HL-60 (cell line): Measurements from ENCODE around the gene ADCY1.

Experiments used
- DNase-seq, 2 experiments: peaks; one replicate each; pipeline ENCODE4 v3.0.0-alpha.2; 2010 to 2020; ENCODE audit warnings: low read depth in 1 of 2, low spot score in 1 of 2
- H3K27ac ChIP-seq: fragments of 250-450 bp; sonication (Bioruptor Pico); replicated peaks from 2 replicates; pipeline ENCODE4 v1.5.1; 2020; ENCODE audit warnings: mild to moderate bottlenecking, moderate library complexity
- H3K27me3 ChIP-seq: fragments of 250-450 bp; sonication (Bioruptor Pico); 2 replicates; pipeline ENCODE4 v1.5.1; 2021; ENCODE audit warnings: mild to moderate bottlenecking, moderate library complexity; ENCODE audit not compliant: insufficient read depth, poor library complexity, severe bottlenecking
- H3K4me3 ChIP-seq: replicated peaks from 2 replicates; pipeline ENCODE4 v1.5.1; 2011; ENCODE audit warnings: mild to moderate bottlenecking, control low read depth, low read length; ENCODE audit not compliant: insufficient read depth
- GABPA ChIP-seq: IDR thresholded peaks from 2 replicates; pipeline ENCODE4 v1.6.1; 2012; ENCODE audit warnings: low read depth
- POLR2AphosphoS5 ChIP-seq: IDR thresholded peaks from 2 replicates; pipeline ENCODE4 v1.6.1; 2012; ENCODE audit warnings: low read depth
- SPI1 ChIP-seq: IDR thresholded peaks from 2 replicates; pipeline ENCODE4 v1.6.1; 2012; ENCODE audit warnings: low read depth, mild to moderate bottlenecking, borderline replicate concordance
- TF ChIP-seq, protein P1 (sequence below): IDR thresholded peaks from one replicate; pipeline ENCODE4 v1.5.1; 2011; ENCODE audit warnings: low read length, control low read depth, inconsistent platforms; ENCODE audit not compliant: insufficient read depth
- TF ChIP-seq, protein P2 (sequence below): IDR thresholded peaks from 2 replicates; pipeline ENCODE4 v1.6.1; 2012; ENCODE audit warnings: low read depth; ENCODE audit not compliant: insufficient replicate concordance

ADCY1 gene

DNA sequence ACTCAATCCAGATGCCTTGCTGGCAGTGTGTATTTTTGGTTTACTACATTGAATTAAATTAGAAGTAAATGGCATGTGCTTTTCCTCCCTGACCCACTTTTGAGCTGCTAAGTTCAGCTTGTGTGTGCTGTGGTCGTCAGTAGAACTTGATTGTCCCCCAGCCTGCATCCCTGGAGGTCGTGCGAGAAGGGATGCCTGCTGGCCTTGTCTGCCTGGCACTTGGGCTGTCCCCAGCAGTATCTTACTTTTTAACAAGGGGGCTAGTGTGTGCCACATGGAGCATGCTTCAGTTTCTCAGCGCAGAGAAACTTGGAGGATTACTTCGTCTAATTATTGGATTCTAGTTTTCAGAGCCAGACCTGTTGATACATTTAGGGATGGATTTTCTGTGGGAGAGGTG is 80.2 kb downstream of the ADCY1 start:
- no peak overlapping the region for H3K4me3 ChIP-seq
- no peaks in the 10 kb centered on the region for H3K27me3 ChIP-seq
- TF ChIP-seq, protein P1, sequence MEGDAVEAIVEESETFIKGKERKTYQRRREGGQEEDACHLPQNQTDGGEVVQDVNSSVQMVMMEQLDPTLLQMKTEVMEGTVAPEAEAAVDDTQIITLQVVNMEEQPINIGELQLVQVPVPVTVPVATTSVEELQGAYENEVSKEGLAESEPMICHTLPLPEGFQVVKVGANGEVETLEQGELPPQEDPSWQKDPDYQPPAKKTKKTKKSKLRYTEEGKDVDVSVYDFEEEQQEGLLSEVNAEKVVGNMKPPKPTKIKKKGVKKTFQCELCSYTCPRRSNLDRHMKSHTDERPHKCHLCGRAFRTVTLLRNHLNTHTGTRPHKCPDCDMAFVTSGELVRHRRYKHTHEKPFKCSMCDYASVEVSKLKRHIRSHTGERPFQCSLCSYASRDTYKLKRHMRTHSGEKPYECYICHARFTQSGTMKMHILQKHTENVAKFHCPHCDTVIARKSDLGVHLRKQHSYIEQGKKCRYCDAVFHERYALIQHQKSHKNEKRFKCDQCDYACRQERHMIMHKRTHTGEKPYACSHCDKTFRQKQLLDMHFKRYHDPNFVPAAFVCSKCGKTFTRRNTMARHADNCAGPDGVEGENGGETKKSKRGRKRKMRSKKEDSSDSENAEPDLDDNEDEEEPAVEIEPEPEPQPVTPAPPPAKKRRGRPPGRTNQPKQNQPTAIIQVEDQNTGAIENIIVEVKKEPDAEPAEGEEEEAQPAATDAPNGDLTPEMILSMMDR, result no peak
- TF ChIP-seq SPI1, result no peak
- no peak for TF ChIP-seq GABPA
- no peak for TF ChIP-seq POLR2AphosphoS5
- TF ChIP-seq, protein P2, sequence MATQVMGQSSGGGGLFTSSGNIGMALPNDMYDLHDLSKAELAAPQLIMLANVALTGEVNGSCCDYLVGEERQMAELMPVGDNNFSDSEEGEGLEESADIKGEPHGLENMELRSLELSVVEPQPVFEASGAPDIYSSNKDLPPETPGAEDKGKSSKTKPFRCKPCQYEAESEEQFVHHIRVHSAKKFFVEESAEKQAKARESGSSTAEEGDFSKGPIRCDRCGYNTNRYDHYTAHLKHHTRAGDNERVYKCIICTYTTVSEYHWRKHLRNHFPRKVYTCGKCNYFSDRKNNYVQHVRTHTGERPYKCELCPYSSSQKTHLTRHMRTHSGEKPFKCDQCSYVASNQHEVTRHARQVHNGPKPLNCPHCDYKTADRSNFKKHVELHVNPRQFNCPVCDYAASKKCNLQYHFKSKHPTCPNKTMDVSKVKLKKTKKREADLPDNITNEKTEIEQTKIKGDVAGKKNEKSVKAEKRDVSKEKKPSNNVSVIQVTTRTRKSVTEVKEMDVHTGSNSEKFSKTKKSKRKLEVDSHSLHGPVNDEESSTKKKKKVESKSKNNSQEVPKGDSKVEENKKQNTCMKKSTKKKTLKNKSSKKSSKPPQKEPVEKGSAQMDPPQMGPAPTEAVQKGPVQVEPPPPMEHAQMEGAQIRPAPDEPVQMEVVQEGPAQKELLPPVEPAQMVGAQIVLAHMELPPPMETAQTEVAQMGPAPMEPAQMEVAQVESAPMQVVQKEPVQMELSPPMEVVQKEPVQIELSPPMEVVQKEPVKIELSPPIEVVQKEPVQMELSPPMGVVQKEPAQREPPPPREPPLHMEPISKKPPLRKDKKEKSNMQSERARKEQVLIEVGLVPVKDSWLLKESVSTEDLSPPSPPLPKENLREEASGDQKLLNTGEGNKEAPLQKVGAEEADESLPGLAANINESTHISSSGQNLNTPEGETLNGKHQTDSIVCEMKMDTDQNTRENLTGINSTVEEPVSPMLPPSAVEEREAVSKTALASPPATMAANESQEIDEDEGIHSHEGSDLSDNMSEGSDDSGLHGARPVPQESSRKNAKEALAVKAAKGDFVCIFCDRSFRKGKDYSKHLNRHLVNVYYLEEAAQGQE, result no peak
- DNase-seq, result no peak
- no peak overlapping the region for H3K27ac ChIP-seq

DNA sequence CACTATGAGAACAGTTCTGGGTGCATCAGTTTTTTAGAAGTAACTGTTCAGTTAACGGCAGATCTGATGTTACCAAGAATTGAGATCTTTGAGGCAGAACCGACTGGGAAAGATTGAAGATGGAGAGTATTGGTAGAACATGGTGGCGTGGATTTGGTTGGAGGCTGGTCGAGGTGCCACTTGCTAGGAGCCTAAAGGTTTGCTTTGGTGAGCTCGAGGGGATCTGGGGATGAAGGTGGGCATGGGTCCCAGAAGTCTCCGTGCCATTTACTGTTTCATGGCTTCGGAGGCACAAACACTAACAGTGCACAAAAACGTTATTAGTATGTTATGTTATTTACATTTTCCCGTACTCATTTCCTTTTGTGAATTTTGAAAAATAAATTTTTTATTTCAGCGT is 81.4 kb downstream of the ADCY1 start:
- DNase-seq, result no peak
- no peak for TF ChIP-seq SPI1
- no peak for TF ChIP-seq GABPA
- TF ChIP-seq, protein P1, result no peak
- TF ChIP-seq POLR2AphosphoS5, result no peak
- TF ChIP-seq, protein P2, result no peak

DNA sequence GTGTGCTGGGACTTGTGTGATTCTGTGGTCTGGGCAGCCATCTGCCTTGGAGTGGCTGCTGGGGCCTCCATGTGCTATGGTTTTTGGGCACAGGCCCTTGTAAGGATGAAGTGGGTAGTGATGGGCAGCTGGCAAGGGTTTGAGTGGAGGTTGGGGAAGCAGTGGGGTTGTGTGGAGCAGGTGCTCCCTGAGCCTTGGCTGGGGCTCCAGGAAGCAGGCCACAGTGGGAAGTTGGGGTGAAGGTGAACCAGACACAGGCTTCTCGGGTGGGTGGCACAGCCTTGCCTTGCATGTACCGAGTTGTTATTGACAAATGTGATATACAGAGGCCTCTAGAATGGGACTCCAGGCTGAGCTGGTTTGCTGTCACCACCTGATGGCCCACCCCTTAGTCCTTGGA is 82.3 kb downstream of the ADCY1 start:
- Histone ChIP-seq H3K27me3 (no peaks in the 10 kb centered on the region), H3K27ac (no peak overlapping the region), H3K4me3 (no peak overlapping the region)
- no peak for DNase-seq
- TF ChIP-seq POLR2AphosphoS5 (no peak), GABPA (no peak), SPI1 (no peak)
- TF ChIP-seq, protein P1, result no peak
- TF ChIP-seq, protein P2, result no peak

More for the DNA sequence above, 81.4 kb downstream of the ADCY1 start:
- Histone ChIP-seq H3K27ac (no peak overlapping the region), H3K27me3 (no peaks in the 10 kb centered on the region), H3K4me3 (no peak overlapping the region)
